Activated CD4-positive, alpha-beta memory T cell treated with anti-CD3 and anti-CD28 coated beads for 36 hours (primary cell): Measurements from ENCODE around the gene ABHD4. TPM values are rescaled to one million over a fixed set of nuclear protein-coding genes. Genes with fewer than 3 reads are reported as not detected.

ENCODE experiments used
- CTCF ChIA-PET: fragments of 350-600 bp; sonication (Branson Sonifier 250); formaldehyde crosslinking; loops from one replicate; lab custom pipeline; 2021; ENCODE audit warnings: antibody characterized with exemption, inconsistent platforms; lab: Charles Lee
- POLR2A ChIA-PET: fragments of 350-600 bp; sonication (Branson Sonifier 250); formaldehyde crosslinking; loops from one replicate; lab custom pipeline; 2021; ENCODE audit warnings: antibody characterized with exemption; lab: Charles Lee
- DNase-seq: peaks from one replicate; pipeline ENCODE4 v3.0.0-alpha.2; 2020
- H3K27ac Mint-ChIP-seq: one replicate; pipeline ENCODE4 v1.8.0; 2021; ENCODE audit warnings: mixed read lengths
- H3K27me3 Mint-ChIP-seq: one replicate; pipeline ENCODE4 v1.8.0; 2021; ENCODE audit warnings: mixed read lengths
- H3K36me3 Mint-ChIP-seq: one replicate; pipeline ENCODE4 v1.8.0; 2021; ENCODE audit warnings: mixed read lengths
- H3K4me1 Mint-ChIP-seq: one replicate; pipeline ENCODE4 v1.8.0; 2021; ENCODE audit warnings: low read depth, mixed read lengths
- H3K4me3 Mint-ChIP-seq: one replicate; pipeline ENCODE4 v1.8.0; 2021; ENCODE audit warnings: mild to moderate bottlenecking, mixed read lengths
- H3K9me3 Mint-ChIP-seq: one replicate; pipeline ENCODE4 v1.8.0; 2021; ENCODE audit warnings: mixed read lengths
- intact Hi-C: fragments of 100-400 bp; cut with micrococcal nuclease; formaldehyde crosslinking; loops from one replicate; pipeline ENCODE4 v1.15.1; 2023
- total RNA-seq, 2 experiments: library from RNA; stranded (reverse); gene quantifications; one replicate each; pipeline ENCODE4 v1.2.3, GENCODE V29; 2021

The ABHD4 gene
- total RNA-seq, 2 experiments from 2014 or later = 10.0 to 13.6 TPM

GRCh38 chr14:22648506-22648905 is 50.4 kb downstream of the ABHD4 start:
- POLR2A ChIA-PET = interaction anchor here (1.3 kb wide), 1 partner anchor 78 kb away, joined by 4 read pairs; no protein-coding TSS in a partner anchor
- Mint-ChIP-seq H3K27ac (no peak overlapping the region), H3K27me3 (no peaks in the 10 kb centered on the region)

GRCh38 chr14:22650046-22650739 is 52.1 kb downstream of the ABHD4 start:
- no peaks in the 10 kb centered on the region for H3K9me3 Mint-ChIP-seq
- intact Hi-C loops = loop anchor here (5.0 kb wide), 2 partner anchors 63 to 202 kb away; partner anchors contain the start of gene DAD1
- H3K27me3 Mint-ChIP-seq = no peaks in the 10 kb centered on the region
- DNase-seq = no peak
- CTCF ChIA-PET = interaction anchor here (1.0 to 4.3 kb wide), 5 partner anchors 61 to 172 kb away, joined by 3 to 28 read pairs (median 8); partner anchors contain the start of gene DAD1
- POLR2A ChIA-PET = interaction anchor here (1.4 kb wide), 1 partner anchor 80 kb away, joined by 3 read pairs; no protein-coding TSS in a partner anchor
- no peaks in the 10 kb centered on the region for H3K36me3 Mint-ChIP-seq
- no peak overlapping the region for H3K4me3 Mint-ChIP-seq
- no peak overlapping the region for H3K27ac Mint-ChIP-seq
- H3K4me1 Mint-ChIP-seq = peaks cover 3% of the 10 kb centered on the region

More at GRCh38 chr14:22648506-22648905, 50.4 kb downstream of the ABHD4 start:
- intact Hi-C loops = loop anchor here (5.0 kb wide), 1 partner anchor 119 kb away; the partner anchor contains the start of gene OXA1L
- no peak for DNase-seq
- H3K9me3 Mint-ChIP-seq = no peaks in the 10 kb centered on the region
- no peaks in the 10 kb centered on the region for H3K36me3 Mint-ChIP-seq
- H3K4me3 Mint-ChIP-seq = no peak overlapping the region
- CTCF ChIA-PET = interaction anchor here (2.3 kb wide), 1 partner anchor 78 kb away, joined by 11 read pairs; no protein-coding TSS in a partner anchor
- peaks cover 5% of the 10 kb centered on the region for H3K4me1 Mint-ChIP-seq

- Mint-ChIP-seq H3K36me3 (no peaks in the 10 kb centered on the region), H3K27me3 (no peaks in the 10 kb centered on the region), H3K9me3 (no peaks in the 10 kb centered on the region), H3K4me3 (no peak overlapping the region), H3K4me1 (peaks cover 3% of the 10 kb centered on the region), H3K27ac (no peak overlapping the region)
- CTCF ChIA-PET = interaction anchor here (0.6 to 4.3 kb wide), 7 partner anchors 11 to 171 kb away, joined by 3 to 28 read pairs (median 3); partner anchors contain the start of gene DAD1
- peak; percentile 31 for DNase-seq
- intact Hi-C loops = loop anchor here (5.0 kb wide), 2 partner anchors 64 to 201 kb away; partner anchors contain the start of gene DAD1
- POLR2A ChIA-PET = interaction anchor here (0.7 to 1.4 kb wide), 4 partner anchors 45 to 95 kb away, joined by 3 to 4 read pairs (median 4); no protein-coding TSS in a partner anchor
Measured at GRCh38 chr14:22650960-22651521, 52.9 kb downstream of the ABHD4 start.

- ChIA-PET POLR2A (interaction anchor here (0.8 to 1.4 kb wide), 3 partner anchors 64 to 95 kb away, joined by 3 to 4 read pairs (median 3); no protein-coding TSS in a partner anchor), CTCF (interaction anchor here (0.6 to 4.3 kb wide), 6 partner anchors 10 to 160 kb away, joined by 3 to 28 read pairs (median 4); partner anchors contain the start of gene DAD1)
- Mint-ChIP-seq H3K36me3 (no peaks in the 10 kb centered on the region), H3K27me3 (no peaks in the 10 kb centered on the region), H3K4me1 (peaks cover under 1% of the 10 kb centered on the region), H3K27ac (no peak overlapping the region), H3K4me3 (no peak overlapping the region), H3K9me3 (no peaks in the 10 kb centered on the region)
- intact Hi-C loops = loop anchor here (5.0 kb wide), 2 partner anchors 64 to 201 kb away; partner anchors contain the start of gene DAD1
- no peak for DNase-seq
Measured at GRCh38 chr14:22651586-22651985, 53.5 kb downstream of the ABHD4 start.

- Mint-ChIP-seq H3K27ac (no peak overlapping the region), H3K36me3 (no peaks in the 10 kb centered on the region)
- POLR2A ChIA-PET = interaction anchor here (0.6 to 0.9 kb wide), 2 partner anchors 83 to 96 kb away, joined by 3 to 4 read pairs; no protein-coding TSS in a partner anchor
Measured at GRCh38 chr14:22653012-22653621, 55.0 kb downstream of the ABHD4 start.

GRCh38 chr14:22656226-22656625 is 58.1 kb downstream of the ABHD4 start:
- H3K36me3 Mint-ChIP-seq = no peaks in the 10 kb centered on the region
- ChIA-PET CTCF (no interaction called here), POLR2A (no interaction called here)
- H3K27ac Mint-ChIP-seq = no peak overlapping the region
- no peaks in the 10 kb centered on the region for H3K9me3 Mint-ChIP-seq
- DNase-seq = no peak
- no peaks in the 10 kb centered on the region for H3K27me3 Mint-ChIP-seq
- H3K4me1 Mint-ChIP-seq = no peaks in the 10 kb centered on the region
- H3K4me3 Mint-ChIP-seq = no peak overlapping the region
- intact Hi-C loops = no loop called here

More at GRCh38 chr14:22653012-22653621, 55.0 kb downstream of the ABHD4 start:
- no peaks in the 10 kb centered on the region for H3K4me1 Mint-ChIP-seq
- intact Hi-C loops = loop anchor here (1.0 to 5.0 kb wide), 4 partner anchors 66 to 199 kb away; partner anchors contain the start of gene DAD1
- no peak overlapping the region for H3K4me3 Mint-ChIP-seq
- CTCF ChIA-PET = interaction anchor here (0.5 to 4.3 kb wide), 29 partner anchors 9 to 801 kb away, joined by 3 to 72 read pairs (median 4); partner anchors contain the start of genes ABHD4, DAD1 and OR6J1
- H3K9me3 Mint-ChIP-seq = no peaks in the 10 kb centered on the region
- DNase-seq = peak; percentile 66
- H3K27me3 Mint-ChIP-seq = no peaks in the 10 kb centered on the region

- no peaks in the 10 kb centered on the region for H3K9me3 Mint-ChIP-seq
- no peaks in the 10 kb centered on the region for H3K36me3 Mint-ChIP-seq
- H3K4me3 Mint-ChIP-seq = no peak overlapping the region
- no peaks in the 10 kb centered on the region for H3K4me1 Mint-ChIP-seq
- DNase-seq = no peak
- intact Hi-C loops = no loop called here
- no peaks in the 10 kb centered on the region for H3K27me3 Mint-ChIP-seq
- CTCF ChIA-PET = interaction anchor here (0.9 to 3.7 kb wide), 5 partner anchors 50 to 198 kb away, joined by 3 to 27 read pairs (median 7); no protein-coding TSS in a partner anchor
- POLR2A ChIA-PET = no interaction called here
- H3K27ac Mint-ChIP-seq = no peak overlapping the region
Measured at GRCh38 chr14:22656945-22657731, 59.0 kb downstream of the ABHD4 start.

GRCh38 chr14:22657861-22658260 is 59.8 kb downstream of the ABHD4 start:
- Mint-ChIP-seq H3K27ac (no peak overlapping the region), H3K4me1 (no peaks in the 10 kb centered on the region), H3K36me3 (no peaks in the 10 kb centered on the region), H3K9me3 (no peaks in the 10 kb centered on the region), H3K4me3 (no peak overlapping the region), H3K27me3 (no peaks in the 10 kb centered on the region)
- ChIA-PET POLR2A (no interaction called here), CTCF (interaction anchor here (0.6 to 3.7 kb wide), 6 partner anchors 87 to 808 kb away, joined by 3 to 27 read pairs (median 6); no protein-coding TSS in a partner anchor)
- intact Hi-C loops = no loop called here
- DNase-seq = no peak

GRCh38 chr14:22658946-22659345 is 60.8 kb downstream of the ABHD4 start:
- Mint-ChIP-seq H3K4me1 (no peaks in the 10 kb centered on the region), H3K27ac (no peak overlapping the region), H3K4me3 (no peak overlapping the region), H3K9me3 (no peaks in the 10 kb centered on the region), H3K27me3 (no peaks in the 10 kb centered on the region), H3K36me3 (no peaks in the 10 kb centered on the region)
- POLR2A ChIA-PET = no interaction called here
- DNase-seq = no peak
- CTCF ChIA-PET = interaction anchor here (0.6 to 3.7 kb wide), 6 partner anchors 88 to 196 kb away, joined by 3 to 27 read pairs (median 4); no protein-coding TSS in a partner anchor
- intact Hi-C loops = no loop called here

- Mint-ChIP-seq H3K4me1 (no peaks in the 10 kb centered on the region), H3K9me3 (no peaks in the 10 kb centered on the region), H3K27me3 (no peaks in the 10 kb centered on the region), H3K36me3 (no peaks in the 10 kb centered on the region), H3K4me3 (no peak overlapping the region), H3K27ac (no peak overlapping the region)
- POLR2A ChIA-PET = interaction anchor here (0.5 kb wide), 1 partner anchor 91 kb away, joined by 4 read pairs; no protein-coding TSS in a partner anchor
- CTCF ChIA-PET = interaction anchor here (0.9 to 1.8 kb wide), 2 partner anchors 62 to 192 kb away, joined by 3 to 5 read pairs; partner anchors contain the start of gene ABHD4
- DNase-seq = no peak
- intact Hi-C loops = no loop called here
Measured at GRCh38 chr14:22660654-22661053, 62.6 kb downstream of the ABHD4 start.
